B cell (primary cell): ENCODE measurements around the gene SLC4A8. TPM values are rescaled to one million over a fixed set of nuclear protein-coding genes. Genes with fewer than 3 reads are reported as not detected.

Experiments
- ATAC-seq: fragments of 200-7000 bp; cut with Tn5 transposase; one replicate; pipeline ENCODE4 v1.10.0; 2021; ENCODE audit warnings: low read depth, mild to moderate bottlenecking, moderate number of reproducible peaks, moderate library complexity
- CTCF ChIA-PET: fragments of 350-600 bp; sonication (Branson Sonifier 250); formaldehyde crosslinking; loops from one replicate; lab custom pipeline; 2021; ENCODE audit warnings: antibody characterized with exemption, inconsistent platforms; lab: Charles Lee
- POLR2A ChIA-PET: fragments of 350-600 bp; sonication (Branson Sonifier 250); formaldehyde crosslinking; loops from one replicate; lab custom pipeline; 2021; ENCODE audit warnings: antibody characterized with exemption; lab: Charles Lee
- DNase-seq: peaks from one replicate; pipeline ENCODE4 v3.0.0; 2013
- H2AFZ ChIP-seq: 2 replicates; pipeline ENCODE4 v1.6.1; 2012; ENCODE audit warnings: mild to moderate bottlenecking, low read depth, low read length; ENCODE audit not compliant: insufficient read depth, poor library complexity, severe bottlenecking
- H3K27ac ChIP-seq, 2 donors: 1 replicate in 1 of 2; 2 replicates in 1 of 2; pipeline ENCODE4 v1.5.1; 2012 to 2013; ENCODE audit warnings: low read length in 2 of 2, mild to moderate bottlenecking in 2 of 2, moderate library complexity in 1 of 2
- H3K27me3 ChIP-seq, 4 experiments: fragments of 200-600 bp in 1 of 4; sonication (generic) in 1 of 4; replicated peaks in 1 of 4; 1 replicate in 2 of 4; 2 replicates in 2 of 4; pipeline versions ENCODE4 v1.6.1 to v1.7.0; 2013 to 2016; ENCODE audit warnings: low read length in 3 of 4, mild to moderate bottlenecking in 2 of 4, mixed read lengths in 1 of 4, moderate library complexity in 1 of 4; ENCODE audit not compliant: insufficient read depth in 4 of 4, control insufficient read depth in 3 of 4; ENCODE audit errors: control extremely low read depth in 1 of 4
- H3K36me3 ChIP-seq, 2 experiments: replicated peaks in 1 of 2; 1 replicate in 1 of 2; 2 replicates in 1 of 2; pipeline versions ENCODE4 v1.6.1 to v1.7.1; 2013; ENCODE audit warnings: low read length in 1 of 2; ENCODE audit not compliant: insufficient read depth in 2 of 2, control insufficient read depth in 1 of 2; ENCODE audit errors: control extremely low read depth in 1 of 2, extremely low read depth in 1 of 2
- H3K4me1 ChIP-seq, 2 donors: fragments of 200-600 bp in 1 of 2; sonication (generic) in 1 of 2; 1 replicate in 1 of 2; 2 replicates in 1 of 2; pipeline versions ENCODE4 v1.5.1 to v1.6.1; 2013 to 2017; ENCODE audit warnings: low read length in 2 of 2; ENCODE audit not compliant: control insufficient read depth in 2 of 2, insufficient read depth in 2 of 2
- H3K4me2 ChIP-seq: replicated peaks from 2 replicates; pipeline ENCODE3; 2012; ENCODE audit warnings: mild to moderate bottlenecking, low read depth, low read length; ENCODE audit not compliant: poor library complexity, severe bottlenecking
- H3K4me3 ChIP-seq, 5 experiments: fragments of 200-600 bp in 1 of 5; sonication (generic) in 1 of 5; 1 replicate in 3 of 5; 2 replicates in 2 of 5; pipeline versions ENCODE4 v1.5.1 to v1.7.0; 2011 to 2016; ENCODE audit warnings: low read length in 4 of 5, mild to moderate bottlenecking in 4 of 5, low read depth in 2 of 5, control low read depth in 1 of 5, moderate library complexity in 1 of 5; ENCODE audit not compliant: insufficient read depth in 1 of 5; ENCODE audit errors: control extremely low read depth in 1 of 5, extremely low read depth in 1 of 5
- H3K79me2 ChIP-seq: fragments of 200-600 bp; sonication (generic); one replicate; pipeline ENCODE4 v1.6.0; 2016; ENCODE audit warnings: low read length; ENCODE audit not compliant: control insufficient read depth, insufficient read depth
- H3K9ac ChIP-seq: fragments of 200-600 bp; sonication (generic); 2 replicates; pipeline ENCODE4 v1.6.1; 2017; ENCODE audit warnings: mild to moderate bottlenecking, low read length, moderate library complexity
- H3K9me3 ChIP-seq, 3 donors: one replicate each; pipeline versions ENCODE4 v1.6.1 to v1.7.1; 2013; ENCODE audit warnings: low read length in 2 of 3; ENCODE audit not compliant: control insufficient read depth in 2 of 3, insufficient read depth in 1 of 3; ENCODE audit errors: control extremely low read depth in 1 of 3
- H4K20me1 ChIP-seq: 2 replicates; pipeline ENCODE4 v1.6.0; 2012; ENCODE audit warnings: mild to moderate bottlenecking, low read length; ENCODE audit not compliant: insufficient read depth, control insufficient read depth, poor library complexity, severe bottlenecking
- H3K27ac Mint-ChIP-seq: one replicate; pipeline ENCODE4 v1.8.0; 2021; ENCODE audit warnings: mixed read lengths
- H3K27me3 Mint-ChIP-seq: one replicate; pipeline ENCODE4 v1.8.0; 2021; ENCODE audit warnings: mixed read lengths
- H3K4me1 Mint-ChIP-seq: one replicate; pipeline ENCODE4 v1.8.0; 2021; ENCODE audit warnings: mixed read lengths
- H3K4me3 Mint-ChIP-seq: one replicate; pipeline ENCODE4 v1.8.0; 2021; ENCODE audit warnings: mixed read lengths
- H3K9me3 Mint-ChIP-seq: one replicate; pipeline ENCODE4 v1.8.0; 2022; ENCODE audit warnings: mixed read lengths; ENCODE audit not compliant: insufficient read depth
- EZH2 ChIP-seq: IDR thresholded peaks from 2 replicates; pipeline ENCODE4 v1.6.1; 2012; ENCODE audit warnings: borderline replicate concordance, low read depth, mild to moderate bottlenecking, moderate library complexity, low read length; ENCODE audit not compliant: insufficient read depth, poor library complexity, severe bottlenecking
- WGBS: methylation state at CpG from one replicate; pipeline ENCODE4 v1.1.5; 2013; ENCODE audit warnings: missing lambda C conversion rate; ENCODE audit not compliant: insufficient coverage; 5-methylcytosine and 5-hydroxymethylcytosine counted together
- intact Hi-C: fragments of 100-400 bp; cut with micrococcal nuclease; formaldehyde crosslinking; loops from one replicate; pipeline ENCODE4 v1.10.0; 2022
- polyA plus RNA-seq: library from polyadenylated mRNA; depleted of rRNA; stranded (reverse); fragments of >200 nt; gene quantifications from 2 replicates; pipeline ENCODE4 v1.2.3, GENCODE V29; 2012
- total RNA-seq, 2 donors: library from RNA; stranded (reverse); fragments of 120-200 nt in 1 of 2; gene quantifications; 1 replicate in 1 of 2; 2 replicates in 1 of 2; pipeline versions ENCODE4 v1.2.3 to v1.2.4, GENCODE V29; 2013 to 2022
- TF ChIP-seq, protein P1 (sequence below): fragments of 200-600 bp; IDR thresholded peaks from one replicate; pipeline ENCODE4 v1.8.0; 2022; ENCODE audit warnings: antibody characterized with exemption, mild to moderate bottlenecking

The SLC4A8 gene
- total and polyA plus RNA-seq, 2 donors (not counting 1 experiment from before 2014, with no cell fraction given), result 3.1 to 3.2 TPM

GRCh38 chr12:51441583-51441982, 17.0 kb downstream of the SLC4A8 start:
- intact Hi-C loops, result no loop called here
- Histone ChIP-seq H3K36me3 (no peaks in the 10 kb centered on the region), H4K20me1 (no peaks in the 10 kb centered on the region), H3K79me2 (no peaks in the 10 kb centered on the region), H2AFZ (no peak overlapping the region), H3K4me3 (no peak overlapping the region), H3K4me1 (peaks cover 0 to 3% of the 10 kb centered on the region in 2 donors), H3K9me3 (no peaks in the 10 kb centered on the region), H3K9ac (no peak overlapping the region), H3K27ac (no peak overlapping the region), H3K27me3 (no peaks in the 10 kb centered on the region), H3K4me2 (no peak overlapping the region)
- TF ChIP-seq, protein P1, sequence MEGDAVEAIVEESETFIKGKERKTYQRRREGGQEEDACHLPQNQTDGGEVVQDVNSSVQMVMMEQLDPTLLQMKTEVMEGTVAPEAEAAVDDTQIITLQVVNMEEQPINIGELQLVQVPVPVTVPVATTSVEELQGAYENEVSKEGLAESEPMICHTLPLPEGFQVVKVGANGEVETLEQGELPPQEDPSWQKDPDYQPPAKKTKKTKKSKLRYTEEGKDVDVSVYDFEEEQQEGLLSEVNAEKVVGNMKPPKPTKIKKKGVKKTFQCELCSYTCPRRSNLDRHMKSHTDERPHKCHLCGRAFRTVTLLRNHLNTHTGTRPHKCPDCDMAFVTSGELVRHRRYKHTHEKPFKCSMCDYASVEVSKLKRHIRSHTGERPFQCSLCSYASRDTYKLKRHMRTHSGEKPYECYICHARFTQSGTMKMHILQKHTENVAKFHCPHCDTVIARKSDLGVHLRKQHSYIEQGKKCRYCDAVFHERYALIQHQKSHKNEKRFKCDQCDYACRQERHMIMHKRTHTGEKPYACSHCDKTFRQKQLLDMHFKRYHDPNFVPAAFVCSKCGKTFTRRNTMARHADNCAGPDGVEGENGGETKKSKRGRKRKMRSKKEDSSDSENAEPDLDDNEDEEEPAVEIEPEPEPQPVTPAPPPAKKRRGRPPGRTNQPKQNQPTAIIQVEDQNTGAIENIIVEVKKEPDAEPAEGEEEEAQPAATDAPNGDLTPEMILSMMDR, result no peak
- TF ChIP-seq EZH2, result no peak
- CTCF ChIA-PET, result no interaction called here
- H3K4me3 Mint-ChIP-seq, result no peak overlapping the region
- WGBS, result 48% methylated on average over 3 of the region's 3 CpGs
- H3K27ac Mint-ChIP-seq, result no peak overlapping the region
- no peaks in the 10 kb centered on the region for H3K9me3 Mint-ChIP-seq
- POLR2A ChIA-PET, result interaction anchor here (0.6 kb wide), 1 partner anchor 580 kb away, joined by 3 read pairs; no protein-coding TSS in a partner anchor
- DNase-seq (no peak), ATAC-seq (no peak)
- peaks cover 5% of the 10 kb centered on the region for H3K4me1 Mint-ChIP-seq
- no peaks in the 10 kb centered on the region for H3K27me3 Mint-ChIP-seq

DNA sequence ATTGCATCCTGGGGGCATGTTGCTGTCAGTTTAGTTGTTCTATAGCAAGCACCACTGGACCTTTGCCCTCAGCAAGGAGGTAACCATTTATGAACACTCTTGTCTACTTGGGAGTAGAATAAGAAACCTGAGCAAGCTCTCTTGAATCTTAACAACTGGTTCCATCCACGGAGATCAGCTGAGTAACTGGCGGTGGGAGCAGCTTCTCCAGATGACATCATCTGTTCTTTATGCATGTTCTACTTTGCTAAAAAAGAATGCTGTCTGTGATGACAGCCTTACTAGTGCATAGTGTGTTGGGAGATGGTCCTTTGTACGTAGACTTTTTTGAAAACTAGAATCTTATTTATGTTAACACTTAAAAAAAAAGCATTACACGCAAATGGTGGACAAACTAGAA, 17.7 kb downstream of the SLC4A8 start:
- Histone ChIP-seq H3K4me3 (no peak overlapping the region), H3K27me3 (no peaks in the 10 kb centered on the region), H3K9me3 (no peaks in the 10 kb centered on the region), H2AFZ (no peak overlapping the region), H3K4me2 (no peak overlapping the region), H3K27ac (no peak overlapping the region), H3K36me3 (no peaks in the 10 kb centered on the region), H3K79me2 (no peaks in the 10 kb centered on the region), H4K20me1 (no peaks in the 10 kb centered on the region), H3K4me1 (peaks cover 0 to 3% of the 10 kb centered on the region in 2 donors), H3K9ac (no peak overlapping the region)
- DNase-seq (no peak), ATAC-seq (no peak)
- Mint-ChIP-seq H3K27me3 (no peaks in the 10 kb centered on the region), H3K27ac (no peak overlapping the region), H3K9me3 (no peaks in the 10 kb centered on the region), H3K4me1 (peaks cover 4% of the 10 kb centered on the region), H3K4me3 (no peak overlapping the region)
- 100% methylated on average over 2 of the region's 4 CpGs for WGBS
- intact Hi-C loops, result no loop called here
- TF ChIP-seq EZH2, result no peak
- TF ChIP-seq, protein P1, result no peak
- ChIA-PET CTCF (no interaction called here), POLR2A (no interaction called here)
